Measurements from ENCODE around the gene IFRD2. TPM values are rescaled to one million over a fixed set of nuclear protein-coding genes. Genes with fewer than 3 reads are reported as not detected.

The IFRD2 gene
- total and polyA plus RNA-seq, 9 of the 15 experiments (the other 6 are each of a cell fraction or from before 2014, with no cell fraction given): 30.5 to 115 (median 52.8) TPM

GRCh38 chr3:50292159-50293078, at the start of gene IFRD2 (continued):
- no peak for TF ChIP-seq MAFG (tag; conservative IDR thresholded peaks at IDR 0.05)
- TF ChIP-seq SMAD4 (CRISPR knock-in tag; conservative IDR thresholded peaks at IDR 0.05): peak; percentile 89
- TF ChIP-seq EP400 (IDR thresholded peaks at IDR 0.05): peak; percentile 90
- TF ChIP-seq ZNF77 (CRISPR knock-in tag; IDR thresholded peaks at IDR 0.05): no peak
- TF ChIP-seq MLLT1 (IDR thresholded peaks at IDR 0.05): no peak
- TF ChIP-seq RFX5 (IDR thresholded peaks at IDR 0.05; ENCODE audit: low read depth, low read length): no peak
- TF ChIP-seq SMAD1 (IDR thresholded peaks at IDR 0.05; ENCODE audit: low read depth, low read length, partially characterized antibody): no peak
- TF ChIP-seq ARID4B (CRISPR knock-in tag; IDR thresholded peaks at IDR 0.05): peak; percentile 93
- peak; percentile 91; the same call in 1 of the 2 replicates for TF ChIP-seq KLF6 (CRISPR knock-in tag; IDR thresholded peaks at IDR 0.05; ENCODE audit: borderline replicate concordance)
- no peak for TF ChIP-seq CBFA2T2 (conservative IDR thresholded peaks at IDR 0.05)
- TF ChIP-seq ZNF76 (CRISPR knock-in tag; IDR thresholded peaks at IDR 0.05; ENCODE audit: borderline replicate concordance): peak; percentile 91
- no peak for TF ChIP-seq SRSF3 (IDR thresholded peaks at IDR 0.05; ENCODE audit: insufficient read depth, low read length)
- peak; percentile 94 for TF ChIP-seq DMBX1 (CRISPR knock-in tag; IDR thresholded peaks at IDR 0.05; ENCODE audit: borderline replicate concordance)
- no peak for TF ChIP-seq CHAMP1 (IDR thresholded peaks at IDR 0.05)
- TF ChIP-seq MBD2 (IDR thresholded peaks at IDR 0.05; ENCODE audit: borderline replicate concordance, low read depth): peak; percentile 99
- no peak for TF ChIP-seq ID3 (CRISPR knock-in tag; IDR thresholded peaks at IDR 0.05)
- peak; percentile 91 for TF ChIP-seq ID3 (tag; IDR thresholded peaks at IDR 0.05)
